Fibroblast of lung (primary cell): ENCODE measurements around the gene TMEM121. TPM values are rescaled to one million over a fixed set of nuclear protein-coding genes. Genes with fewer than 3 reads are reported as not detected.
"Not testable (repeated sequence)": the region's sequence is repeated elsewhere in the genome, so short reads cannot be mapped to it uniquely, and the experiment has no call there.

Experiments
- DNase-seq, 2 donors: peaks; one replicate each; pipeline versions ENCODE4 v3.0.0 to v3.0.0-alpha.2; 2010; ENCODE audit warnings: low read depth in 2 of 2
- H2AFZ ChIP-seq: 2 replicates; pipeline ENCODE4 v1.5.1; 2012; ENCODE audit warnings: low read length, control low read depth, inconsistent platforms
- H3K27ac ChIP-seq: 2 replicates; pipeline ENCODE4 v1.5.1; 2011; ENCODE audit warnings: low read length, control low read depth; ENCODE audit not compliant: insufficient read depth
- H3K27me3 ChIP-seq: 2 replicates; pipeline ENCODE4 v1.5.1; 2011; ENCODE audit warnings: mild to moderate bottlenecking, low read length; ENCODE audit not compliant: control insufficient read depth, insufficient read depth
- H3K36me3 ChIP-seq: 2 replicates; pipeline ENCODE4 v1.5.1; 2011; ENCODE audit warnings: low read length; ENCODE audit not compliant: control insufficient read depth, insufficient read depth
- H3K4me1 ChIP-seq: 2 replicates; pipeline ENCODE4 v1.5.1; 2011; ENCODE audit warnings: low read length; ENCODE audit not compliant: control insufficient read depth, insufficient read depth; ENCODE audit errors: extremely low read depth
- H3K4me2 ChIP-seq: 2 replicates; pipeline ENCODE4 v1.5.1; 2011; ENCODE audit warnings: low read length, control low read depth; ENCODE audit not compliant: insufficient read depth; ENCODE audit errors: extremely low read depth
- H3K4me3 ChIP-seq, 4 experiments: fragments of 200-600 bp in 1 of 4; sonication (generic) in 1 of 4; replicated peaks in 1 of 4; 2 replicates each; pipeline ENCODE4 v1.5.1; 2011 to 2016; ENCODE audit warnings: low read length in 4 of 4, low read depth in 3 of 4, mild to moderate bottlenecking in 3 of 4, control low read depth in 2 of 4, inconsistent platforms in 1 of 4, mixed read lengths in 1 of 4; ENCODE audit not compliant: insufficient read depth in 1 of 4; ENCODE audit errors: control extremely low read depth in 1 of 4
- H3K79me2 ChIP-seq: 2 replicates; pipeline ENCODE4 v1.5.1; 2012; ENCODE audit warnings: mild to moderate bottlenecking, low read length, inconsistent platforms; ENCODE audit not compliant: control insufficient read depth, insufficient read depth
- H3K9ac ChIP-seq: 2 replicates; pipeline ENCODE4 v1.5.1; 2011; ENCODE audit warnings: mild to moderate bottlenecking, low read length, control low read depth; ENCODE audit not compliant: insufficient read depth
- H3K9me3 ChIP-seq: 2 replicates; pipeline ENCODE4 v1.5.1; 2012; ENCODE audit warnings: low read depth, low read length; ENCODE audit not compliant: control insufficient read depth, insufficient read depth
- H4K20me1 ChIP-seq: 2 replicates; pipeline ENCODE4 v1.5.1; 2011; ENCODE audit warnings: low read length; ENCODE audit not compliant: control insufficient read depth, insufficient read depth; ENCODE audit errors: extremely low read depth
- EZH2 ChIP-seq: IDR thresholded peaks from 2 replicates; pipeline ENCODE4 v1.5.1; 2012; ENCODE audit warnings: low read length, control low read depth, mild to moderate bottlenecking; ENCODE audit errors: missing control alignments
- polyA plus RNA-seq, 2 donors: library from polyadenylated mRNA; depleted of rRNA in 1 of 2; stranded (reverse) in 1 of 2; unstranded in 1 of 2; fragments of >200 nt; gene quantifications; 2 replicates each; pipeline ENCODE4 v1.2.1, GENCODE V29; 2011 to 2012; ENCODE audit warnings: missing spikeins in 1 of 2
- total RNA-seq: library from RNA; depleted of rRNA; stranded (reverse); fragments of >200 nt; gene quantifications from 2 replicates; pipeline ENCODE4 v1.2.1, GENCODE V29; 2014
- TF ChIP-seq, protein P1 (sequence below), 2 donors: IDR thresholded peaks in 1 of 2; conservative IDR thresholded peaks in 1 of 2; 1 replicate in 1 of 2; 2 replicates in 1 of 2; pipeline ENCODE4 v1.5.1; 2011 to 2012; ENCODE audit warnings: low read length in 2 of 2, control low read depth in 1 of 2, inconsistent platforms in 1 of 2, low read depth in 1 of 2, mild to moderate bottlenecking in 1 of 2

TMEM121 gene
- total and polyA plus RNA-seq, 2 donors (not counting 1 experiment from before 2014, with no cell fraction given): 0.30 to 5.1 TPM

GRCh38 chr14:105567164-105568103 is 41.1 kb downstream of the TMEM121 start:
- not testable (repeated sequence) for DNase-seq, H3K9me3 ChIP-seq, H3K4me3 ChIP-seq, H3K4me2 ChIP-seq, H3K36me3 ChIP-seq, H2AFZ ChIP-seq, H3K4me1 ChIP-seq, H4K20me1 ChIP-seq, H3K27ac ChIP-seq, H3K79me2 ChIP-seq, H3K9ac ChIP-seq, H3K27me3 ChIP-seq

GRCh38 chr14:105568140-105568843 is 41.9 kb downstream of the TMEM121 start:
- H3K36me3 ChIP-seq, DNase-seq, H3K27ac ChIP-seq, H4K20me1 ChIP-seq, H3K4me3 ChIP-seq, H3K79me2 ChIP-seq, H2AFZ ChIP-seq, H3K9me3 ChIP-seq, H3K9ac ChIP-seq, H3K27me3 ChIP-seq, H3K4me2 ChIP-seq, H3K4me1 ChIP-seq: not testable (repeated sequence)

- no peaks in the 10 kb centered on the region for H4K20me1 ChIP-seq
These were observed 42.7 kb downstream of the TMEM121 start for GRCh38 chr14:105568859-105569766.

More at GRCh38 chr14:105568859-105569766, 42.7 kb downstream of the TMEM121 start:
- no peaks in the 10 kb centered on the region for H3K27me3 ChIP-seq
- no peak for DNase-seq
- no peak overlapping the region for H3K4me3 ChIP-seq
- H3K27ac ChIP-seq: no peak overlapping the region
- H3K4me1 ChIP-seq: no peaks in the 10 kb centered on the region
- no peak overlapping the region for H3K4me2 ChIP-seq
- no peak overlapping the region for H3K9ac ChIP-seq
- no peak overlapping the region for H2AFZ ChIP-seq
- no peaks in the 10 kb centered on the region for H3K79me2 ChIP-seq
- TF ChIP-seq EZH2: no peak
- TF ChIP-seq, protein P1, sequence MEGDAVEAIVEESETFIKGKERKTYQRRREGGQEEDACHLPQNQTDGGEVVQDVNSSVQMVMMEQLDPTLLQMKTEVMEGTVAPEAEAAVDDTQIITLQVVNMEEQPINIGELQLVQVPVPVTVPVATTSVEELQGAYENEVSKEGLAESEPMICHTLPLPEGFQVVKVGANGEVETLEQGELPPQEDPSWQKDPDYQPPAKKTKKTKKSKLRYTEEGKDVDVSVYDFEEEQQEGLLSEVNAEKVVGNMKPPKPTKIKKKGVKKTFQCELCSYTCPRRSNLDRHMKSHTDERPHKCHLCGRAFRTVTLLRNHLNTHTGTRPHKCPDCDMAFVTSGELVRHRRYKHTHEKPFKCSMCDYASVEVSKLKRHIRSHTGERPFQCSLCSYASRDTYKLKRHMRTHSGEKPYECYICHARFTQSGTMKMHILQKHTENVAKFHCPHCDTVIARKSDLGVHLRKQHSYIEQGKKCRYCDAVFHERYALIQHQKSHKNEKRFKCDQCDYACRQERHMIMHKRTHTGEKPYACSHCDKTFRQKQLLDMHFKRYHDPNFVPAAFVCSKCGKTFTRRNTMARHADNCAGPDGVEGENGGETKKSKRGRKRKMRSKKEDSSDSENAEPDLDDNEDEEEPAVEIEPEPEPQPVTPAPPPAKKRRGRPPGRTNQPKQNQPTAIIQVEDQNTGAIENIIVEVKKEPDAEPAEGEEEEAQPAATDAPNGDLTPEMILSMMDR (conservative IDR thresholded peaks at IDR 0.05 in 1 of 2, IDR thresholded peaks at IDR 0.05 in 1 of 2; ENCODE audit: low read depth in 1 of 2, low read length in 2 of 2): no peak
- H3K9me3 ChIP-seq: no peaks in the 10 kb centered on the region
- H3K36me3 ChIP-seq: no peaks in the 10 kb centered on the region
